ENCODE data around the gene JAK2.

GRCh38 chr9:5111696-5112095, 126.6 kb downstream of the JAK2 start:
- TF ChIP-seq ZNF274 (IDR thresholded peaks at IDR 0.05; ENCODE audit: low read depth, low read length) (no peak), YY1 (IDR thresholded peaks at IDR 0.05; ENCODE audit: insufficient read depth, insufficient read length) (no peak)
